Measurements from ENCODE around the gene C21orf58. TPM values are rescaled to one million over a fixed set of nuclear protein-coding genes. Genes with fewer than 3 reads are reported as not detected.

C21orf58 gene
- total and polyA plus RNA-seq, 5 donors from 2014 or later, result 0.64 to 5.2 (median 0.90) TPM

DNA sequence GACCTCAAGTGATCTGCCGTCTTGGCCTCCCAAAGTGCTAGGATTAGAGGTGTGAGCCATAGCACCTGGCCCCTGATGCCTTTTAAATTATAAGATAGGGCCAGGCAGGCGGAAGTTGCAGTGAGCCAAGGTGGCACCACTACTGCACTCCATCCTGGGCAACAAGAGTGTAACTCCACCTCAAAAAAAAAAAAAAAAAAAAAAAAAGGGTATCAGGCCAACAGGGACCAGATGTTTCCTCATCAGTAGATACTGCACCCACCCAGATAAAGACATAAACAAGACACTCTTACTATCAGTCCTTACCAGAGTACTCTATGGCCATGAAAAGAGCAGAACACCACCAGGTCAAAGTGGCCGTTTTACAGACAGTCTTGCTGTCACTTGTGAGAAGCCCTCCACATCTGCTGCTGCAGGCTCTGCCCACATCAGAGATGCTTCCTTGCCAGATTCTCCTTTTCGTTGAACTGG, 3.3 kb downstream of the C21orf58 start:
- Histone ChIP-seq H3K36me3 (ENCODE audit: control insufficient read depth, insufficient read depth, low read length) (no peaks in the 10 kb centered on the region), H3K4me1 (ENCODE audit: control insufficient read depth, insufficient read depth, low read length, poor library complexity, severe bottlenecking) (peaks cover 28% of the 10 kb centered on the region), H3K27me3 (ENCODE audit: control insufficient read depth, insufficient read depth, low read length) (no peaks in the 10 kb centered on the region), H3K4me3 (ENCODE audit: low read depth, low read length) (peak overlapping the region; percentile 51), H3K27ac (ENCODE audit: insufficient read depth, low read length, poor library complexity, severe bottlenecking) (no peak overlapping the region), H3K9me3 (ENCODE audit: control insufficient read depth in 2 of 2, low read length in 2 of 2) (no peaks in the 10 kb centered on the region)
- Mint-ChIP-seq H3K36me3 (no peaks in the 10 kb centered on the region), H3K4me3 (peak overlapping the region in 3 of 4 donors; percentile 65 to 85 (median 76)), H3K27ac (peak overlapping the region in 2 of 3 donors; percentile 10 to 20), H3K4me1 (peaks cover 5 to 32% (median 18%) of the 10 kb centered on the region in 4 donors), H3K9me3 (no peaks in the 10 kb centered on the region), H3K27me3 (no peaks in the 10 kb centered on the region)
- peak in 1 of 3 donors; percentile 41 for DNase-seq
- ATAC-seq (ENCODE audit: low read depth in 2 of 2), result no peak

DNA sequence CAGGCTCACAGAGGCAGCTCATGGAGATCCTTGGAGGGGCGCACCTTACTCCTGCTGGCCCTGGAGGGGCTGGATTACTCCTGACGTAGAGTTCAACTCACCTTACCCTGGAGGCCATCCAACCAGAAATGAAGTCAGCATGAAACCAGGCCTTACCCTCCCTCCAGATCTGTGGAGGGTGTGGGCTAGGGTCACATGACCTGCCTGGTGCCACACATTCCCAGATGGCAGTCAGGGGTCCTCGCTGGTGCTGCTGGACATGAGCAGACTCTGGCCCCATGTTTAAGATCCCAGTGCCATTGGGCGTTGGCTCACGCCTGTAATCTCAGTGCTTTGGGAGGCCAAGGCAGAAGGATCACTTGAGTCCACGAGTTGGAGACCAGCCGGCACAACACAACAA, 4.5 kb downstream of the C21orf58 start:
- Histone ChIP-seq H3K27ac (ENCODE audit: insufficient read depth, low read length, poor library complexity, severe bottlenecking) (no peak overlapping the region), H3K4me3 (ENCODE audit: low read depth, low read length) (no peak overlapping the region), H3K9me3 (ENCODE audit: control insufficient read depth in 2 of 2, low read length in 2 of 2) (no peaks in the 10 kb centered on the region), H3K4me1 (ENCODE audit: control insufficient read depth, insufficient read depth, low read length, poor library complexity, severe bottlenecking) (peaks cover 22% of the 10 kb centered on the region), H3K27me3 (ENCODE audit: control insufficient read depth, insufficient read depth, low read length) (no peaks in the 10 kb centered on the region), H3K36me3 (ENCODE audit: control insufficient read depth, insufficient read depth, low read length) (no peaks in the 10 kb centered on the region)
- H3K27me3 Mint-ChIP-seq, result no peaks in the 10 kb centered on the region
- H3K27ac Mint-ChIP-seq, result no peak overlapping the region
- ATAC-seq (ENCODE audit: low read depth in 2 of 2) (no peak), DNase-seq (no peak)
- no peak overlapping the region for H3K4me3 Mint-ChIP-seq
- H3K4me1 Mint-ChIP-seq, result peaks cover 5 to 31% (median 16%) of the 10 kb centered on the region in 4 donors
- H3K36me3 Mint-ChIP-seq, result no peaks in the 10 kb centered on the region
- H3K9me3 Mint-ChIP-seq, result no peaks in the 10 kb centered on the region

DNA sequence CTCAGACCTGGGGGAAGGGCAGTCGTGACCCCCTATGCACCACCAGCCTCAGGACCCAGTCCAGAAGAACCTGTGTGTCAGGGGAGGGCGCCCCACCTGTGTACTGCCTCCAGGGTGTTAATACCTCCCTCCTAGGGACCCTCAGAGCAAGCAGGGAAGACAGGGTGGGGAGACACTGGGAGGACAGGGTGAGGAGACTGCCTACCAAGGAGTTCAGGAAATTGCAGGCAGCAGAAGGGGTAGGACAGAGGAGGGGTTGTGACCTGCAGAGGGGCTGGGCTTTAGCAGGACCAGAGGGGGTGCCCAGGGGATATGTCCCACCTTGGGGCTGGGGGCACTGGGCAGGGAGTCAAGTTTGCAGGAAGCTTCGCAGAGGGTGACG, 5.2 kb downstream of the C21orf58 start:
- Histone ChIP-seq H3K4me1 (ENCODE audit: control insufficient read depth, insufficient read depth, low read length, poor library complexity, severe bottlenecking) (peaks cover 22% of the 10 kb centered on the region), H3K4me3 (ENCODE audit: low read depth, low read length) (no peak overlapping the region), H3K9me3 (ENCODE audit: control insufficient read depth in 2 of 2, low read length in 2 of 2) (no peaks in the 10 kb centered on the region), H3K27me3 (ENCODE audit: control insufficient read depth, insufficient read depth, low read length) (no peaks in the 10 kb centered on the region), H3K27ac (ENCODE audit: insufficient read depth, low read length, poor library complexity, severe bottlenecking) (no peak overlapping the region), H3K36me3 (ENCODE audit: control insufficient read depth, insufficient read depth, low read length) (no peaks in the 10 kb centered on the region)
- ATAC-seq (ENCODE audit: low read depth in 2 of 2) (no peak), DNase-seq (no peak)
- peaks cover 5 to 27% (median 14%) of the 10 kb centered on the region in 4 donors for H3K4me1 Mint-ChIP-seq
- no peaks in the 10 kb centered on the region for H3K9me3 Mint-ChIP-seq
- H3K27ac Mint-ChIP-seq, result no peak overlapping the region
- no peaks in the 10 kb centered on the region for H3K36me3 Mint-ChIP-seq
- H3K4me3 Mint-ChIP-seq, result peak overlapping the region in 1 of 4 donors; percentile 41
- no peaks in the 10 kb centered on the region for H3K27me3 Mint-ChIP-seq

DNA sequence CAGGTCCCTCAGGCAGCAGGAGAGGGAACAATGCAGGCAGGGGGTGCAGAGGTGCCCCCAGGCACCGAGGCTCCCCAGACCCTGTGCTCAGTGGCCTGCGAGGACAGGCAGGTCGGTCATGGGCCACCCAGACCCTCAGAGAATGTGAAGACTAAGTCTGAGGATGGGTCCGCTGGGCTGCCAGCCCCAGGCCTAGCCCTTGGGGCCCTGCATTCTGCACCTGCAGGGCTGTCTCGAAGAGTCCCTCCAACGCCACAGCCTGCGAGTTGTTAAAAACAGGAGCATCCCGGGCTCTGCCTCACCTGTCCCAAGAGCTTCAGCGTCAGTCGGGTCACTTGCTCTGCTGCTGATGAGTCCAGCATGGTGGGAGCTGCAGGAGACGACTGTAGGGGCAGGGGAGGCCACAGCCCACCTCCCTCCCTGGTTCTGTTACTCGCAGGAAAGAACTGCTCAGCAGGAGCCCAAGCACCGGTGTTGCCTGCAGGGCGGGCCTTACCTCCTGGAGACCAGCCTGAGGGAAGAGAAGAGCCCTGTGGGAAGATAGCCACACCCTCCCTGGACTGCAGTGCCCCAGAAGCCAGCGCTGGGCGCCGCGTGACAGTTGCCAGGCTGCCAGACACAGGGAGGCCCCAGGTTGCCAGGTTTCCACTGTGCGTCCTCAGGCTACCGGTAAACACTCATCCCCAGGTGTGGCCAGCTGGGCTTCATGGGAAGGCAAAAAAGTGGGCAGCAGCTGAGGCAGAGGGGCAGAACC, 5.8 kb downstream of the C21orf58 start:
- no peaks in the 10 kb centered on the region for H3K27me3 Mint-ChIP-seq
- DNase-seq, result no peak
- no peaks in the 10 kb centered on the region for H3K9me3 Mint-ChIP-seq
- no peak for ATAC-seq (ENCODE audit: low read depth in 2 of 2)
- H3K4me1 Mint-ChIP-seq, result peaks cover 5 to 23% (median 13%) of the 10 kb centered on the region in 4 donors
- H3K27ac ChIP-seq (ENCODE audit: insufficient read depth, low read length, poor library complexity, severe bottlenecking), result no peak overlapping the region
- H3K4me3 ChIP-seq (ENCODE audit: low read depth, low read length), result no peak overlapping the region
- no peaks in the 10 kb centered on the region for H3K27me3 ChIP-seq (ENCODE audit: control insufficient read depth, insufficient read depth, low read length)
- no peaks in the 10 kb centered on the region for H3K36me3 ChIP-seq (ENCODE audit: control insufficient read depth, insufficient read depth, low read length)
- H3K36me3 Mint-ChIP-seq, result peaks cover under 1% of the 10 kb centered on the region
- H3K9me3 ChIP-seq (ENCODE audit: control insufficient read depth in 2 of 2, low read length in 2 of 2), result no peaks in the 10 kb centered on the region
- H3K27ac Mint-ChIP-seq, result no peak overlapping the region
- no peak overlapping the region for H3K4me3 Mint-ChIP-seq
- peaks cover 19% of the 10 kb centered on the region for H3K4me1 ChIP-seq (ENCODE audit: control insufficient read depth, insufficient read depth, low read length, poor library complexity, severe bottlenecking)

DNA sequence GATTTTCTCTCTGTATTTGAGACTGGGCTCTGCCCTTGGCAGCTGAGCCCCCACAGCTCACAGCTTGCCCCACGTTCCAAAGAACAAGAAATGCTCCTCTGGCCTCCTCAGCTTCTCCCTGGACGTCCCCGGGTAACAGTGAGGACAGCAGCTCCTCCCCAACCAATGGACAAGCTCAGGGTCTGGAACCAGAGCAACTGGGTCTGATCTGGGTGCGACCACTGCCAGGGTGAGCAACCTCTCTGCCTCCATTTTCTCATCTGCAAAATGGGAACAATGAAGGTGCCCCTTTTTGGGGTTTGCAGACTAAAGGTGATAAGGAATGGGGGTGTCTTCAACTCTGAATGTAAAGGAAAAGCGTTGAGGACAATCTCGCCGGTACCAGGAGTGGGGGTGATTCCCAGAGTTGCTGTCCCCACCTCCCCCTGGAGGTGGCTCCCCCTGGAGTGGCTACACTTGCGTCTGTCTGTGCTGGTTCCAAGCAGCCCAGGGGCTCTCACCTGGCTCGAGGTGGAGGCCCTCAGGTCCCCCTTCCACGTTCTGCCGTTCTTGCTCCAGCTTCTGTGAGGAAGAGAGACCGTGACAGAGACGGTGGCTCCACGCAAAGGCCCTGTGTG, 6.9 kb downstream of the C21orf58 start:
- H3K4me1 Mint-ChIP-seq, result peaks cover 5 to 13% (median 9%) of the 10 kb centered on the region in 4 donors
- H3K4me3 Mint-ChIP-seq, result no peak overlapping the region
- no peak for ATAC-seq (ENCODE audit: low read depth in 2 of 2)
- DNase-seq, result no peak
- no peaks in the 10 kb centered on the region for H3K27me3 Mint-ChIP-seq
- no peak overlapping the region for H3K4me3 ChIP-seq (ENCODE audit: low read depth, low read length)
- H3K27ac ChIP-seq (ENCODE audit: insufficient read depth, low read length, poor library complexity, severe bottlenecking), result no peak overlapping the region
- H3K36me3 Mint-ChIP-seq, result peaks cover 4% of the 10 kb centered on the region
- H3K9me3 Mint-ChIP-seq, result no peaks in the 10 kb centered on the region
- no peaks in the 10 kb centered on the region for H3K9me3 ChIP-seq (ENCODE audit: control insufficient read depth in 2 of 2, low read length in 2 of 2)
- peaks cover 8% of the 10 kb centered on the region for H3K4me1 ChIP-seq (ENCODE audit: control insufficient read depth, insufficient read depth, low read length, poor library complexity, severe bottlenecking)
- H3K36me3 ChIP-seq (ENCODE audit: control insufficient read depth, insufficient read depth, low read length), result no peaks in the 10 kb centered on the region
- no peak overlapping the region for H3K27ac Mint-ChIP-seq
- no peaks in the 10 kb centered on the region for H3K27me3 ChIP-seq (ENCODE audit: control insufficient read depth, insufficient read depth, low read length)

DNA sequence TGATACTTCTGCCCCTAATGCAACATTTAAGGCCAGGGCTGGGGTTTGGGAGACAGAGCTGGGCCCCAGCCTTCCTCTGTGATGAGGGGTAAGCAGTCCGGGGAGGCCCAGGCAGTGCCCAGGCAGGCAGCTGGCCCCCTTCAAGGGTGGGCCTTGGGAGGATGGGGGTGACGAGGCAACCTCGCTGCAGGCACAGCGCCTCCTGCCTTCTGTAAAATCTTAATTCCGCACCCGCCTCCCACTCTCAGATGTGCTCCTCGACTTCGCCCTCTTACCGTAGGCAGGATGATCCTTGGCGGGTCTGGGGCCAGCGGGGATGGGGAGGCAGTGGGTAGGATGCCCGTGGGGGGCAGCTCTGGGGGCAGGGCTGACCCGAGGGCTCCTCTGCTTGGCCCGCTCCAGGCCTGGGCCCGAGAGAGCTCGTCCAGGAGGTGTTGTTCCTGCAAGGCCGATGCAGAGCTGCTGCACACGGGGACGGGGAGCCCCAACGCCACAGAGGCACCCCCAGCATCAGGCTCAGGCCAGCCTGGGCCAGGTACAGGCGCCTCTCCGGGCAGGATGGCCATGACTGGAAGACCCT, 9.1 kb downstream of the C21orf58 start:
- no peaks in the 10 kb centered on the region for H3K27me3 ChIP-seq (ENCODE audit: control insufficient read depth, insufficient read depth, low read length)
- no peak overlapping the region for H3K4me3 ChIP-seq (ENCODE audit: low read depth, low read length)
- ATAC-seq (ENCODE audit: low read depth in 2 of 2) (no peak), DNase-seq (no peak)
- H3K9me3 ChIP-seq (ENCODE audit: control insufficient read depth in 2 of 2, low read length in 2 of 2), result no peaks in the 10 kb centered on the region
- H3K27ac ChIP-seq (ENCODE audit: insufficient read depth, low read length, poor library complexity, severe bottlenecking), result no peak overlapping the region
- H3K4me1 Mint-ChIP-seq, result no peaks in the 10 kb centered on the region
- peaks cover 8% of the 10 kb centered on the region for H3K36me3 Mint-ChIP-seq
- H3K9me3 Mint-ChIP-seq, result no peaks in the 10 kb centered on the region
- H3K36me3 ChIP-seq (ENCODE audit: control insufficient read depth, insufficient read depth, low read length), result no peaks in the 10 kb centered on the region
- no peak overlapping the region for H3K27ac Mint-ChIP-seq
- no peaks in the 10 kb centered on the region for H3K27me3 Mint-ChIP-seq
- no peaks in the 10 kb centered on the region for H3K4me1 ChIP-seq (ENCODE audit: control insufficient read depth, insufficient read depth, low read length, poor library complexity, severe bottlenecking)
- no peak overlapping the region for H3K4me3 Mint-ChIP-seq

DNA sequence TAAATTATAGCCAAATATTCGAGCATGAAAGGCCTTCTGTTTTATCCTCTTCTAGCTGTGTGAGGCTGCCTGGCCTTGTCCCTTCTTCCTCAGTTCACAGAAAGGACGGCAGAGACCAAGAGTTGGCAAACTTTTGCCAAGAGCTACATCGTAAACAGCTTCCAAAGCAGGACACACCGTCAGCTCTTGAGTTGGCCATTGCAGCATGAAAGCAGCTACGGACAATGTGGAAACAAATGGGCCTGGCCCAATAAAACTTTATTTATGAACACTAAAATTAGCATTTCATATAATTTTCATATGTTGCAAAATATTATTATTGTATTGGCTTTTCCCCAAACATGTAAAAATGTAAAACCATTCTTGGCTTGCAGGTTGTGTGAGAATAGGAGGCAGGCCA, 10.7 kb downstream of the C21orf58 start:
- no peak overlapping the region for H3K4me3 Mint-ChIP-seq
- no peak for DNase-seq
- Histone ChIP-seq H3K9me3 (ENCODE audit: control insufficient read depth in 2 of 2, low read length in 2 of 2) (no peaks in the 10 kb centered on the region), H3K4me3 (ENCODE audit: low read depth, low read length) (no peak overlapping the region), H3K27me3 (ENCODE audit: control insufficient read depth, insufficient read depth, low read length) (no peaks in the 10 kb centered on the region), H3K27ac (ENCODE audit: insufficient read depth, low read length, poor library complexity, severe bottlenecking) (no peak overlapping the region), H3K4me1 (ENCODE audit: control insufficient read depth, insufficient read depth, low read length, poor library complexity, severe bottlenecking) (no peaks in the 10 kb centered on the region), H3K36me3 (ENCODE audit: control insufficient read depth, insufficient read depth, low read length) (no peaks in the 10 kb centered on the region)
- H3K27ac Mint-ChIP-seq, result no peak overlapping the region
- ATAC-seq (ENCODE audit: low read depth in 2 of 2), result no peak
- H3K36me3 Mint-ChIP-seq, result peaks cover 8% of the 10 kb centered on the region
- H3K9me3 Mint-ChIP-seq, result no peaks in the 10 kb centered on the region
- H3K4me1 Mint-ChIP-seq, result no peaks in the 10 kb centered on the region
- H3K27me3 Mint-ChIP-seq, result no peaks in the 10 kb centered on the region
